Ovary (tissue), 9 donors: ENCODE results near the gene AFG3L2. TPM values are rescaled to one million over a fixed set of nuclear protein-coding genes. Genes with fewer than 3 reads are reported as not detected.

ENCODE experiments used
- DNase-seq, 5 donors: peaks; one replicate each; pipeline ENCODE4 v3.0.0-alpha.2; 2019 to 2020
- H3K27ac ChIP-seq, 2 donors: fragments of 200-600 bp; one replicate each; pipeline versions ENCODE4 v1.5.1 to v1.8.0; 2019 to 2022
- H3K27me3 ChIP-seq: fragments of 200-600 bp; one replicate; pipeline ENCODE4 v1.8.0; 2022
- H3K36me3 ChIP-seq: fragments of 200-600 bp; sonication (generic); one replicate; pipeline ENCODE4 v1.5.1; 2019
- H3K4me1 ChIP-seq: one replicate; pipeline ENCODE4 v1.8.1; 2013; ENCODE audit warnings: mild to moderate bottlenecking, moderate library complexity; ENCODE audit not compliant: insufficient read depth
- H3K4me3 ChIP-seq: fragments of 200-600 bp; sonication (generic); one replicate; pipeline ENCODE4 v1.5.1; 2017
- H3K9me3 ChIP-seq, 2 donors: fragments of 200-600 bp in 1 of 2; sonication (generic) in 1 of 2; one replicate each; pipeline versions ENCODE4 v1.5.1 to v1.8.1; 2013 to 2019; ENCODE audit warnings: mild to moderate bottlenecking in 1 of 2, moderate library complexity in 1 of 2
- EP300 ChIP-seq: sonication (generic); formaldehyde crosslinking; IDR thresholded peaks from one replicate; pipeline ENCODE4 v1.6.1; 2017; ENCODE audit warnings: antibody characterized with exemption
- POLR2A ChIP-seq: fragments of 450-650 bp; IDR thresholded peaks from one replicate; pipeline ENCODE4 v1.6.1; 2017; ENCODE audit warnings: antibody characterized with exemption, mild to moderate bottlenecking, moderate library complexity
- WGBS, 3 donors: extraction: QIAGEN DNeasy Blood & Tissue Kit in 1 of 3; methylation state at CpG; one replicate each; pipeline versions ENCODE4 v1.1.5 to v1.1.7; 2013 to 2017; 5-methylcytosine and 5-hydroxymethylcytosine counted together
- intact Hi-C, 4 donors: fragments of 100-400 bp; cut with DNase I; formaldehyde crosslinking; loops; one replicate each; pipeline versions ENCODE4 v1.11.0 to v1.15.1; 2022 to 2023
- polyA plus RNA-seq, 2 donors: library from polyadenylated mRNA; stranded (reverse); fragments of 200-250 nt in 1 of 2; fragments of 350-450 nt in 1 of 2; fragmentation: Illumina TruSeq in 1 of 2; extraction: RNeasy Lipid Tissue Mini Kit (QIAGEN cat#74804) in 1 of 2; gene quantifications; one replicate each; pipeline ENCODE4 v1.2.3, GENCODE V29; 2013 to 2014
- total RNA-seq, 7 donors: library from RNA; depleted of rRNA in 2 of 7; stranded (reverse); fragments of >200 nt in 2 of 7; fragmentation: NEBNext Ultra II Directional in 3 of 7; extraction: Animal tissue kit (Norgen Biotek cat#: 25700) in 3 of 7; gene quantifications; one replicate each; pipeline versions ENCODE4 v1.1.0 to v1.2.4, GENCODE V29; 2016 to 2023
- TF ChIP-seq, protein P1 (sequence below), 3 donors: fragments of 450-650 bp in 2 of 3; fragments of 200-600 bp in 1 of 3; IDR thresholded peaks; one replicate each; pipeline versions ENCODE4 v1.5.1 to v1.8.0; 2016 to 2022; ENCODE audit warnings: antibody characterized with exemption in 3 of 3, mild to moderate bottlenecking in 1 of 3
- donor health status: DM: no; HTN: no; CAD: no; lungs with moderate emphysema.
- donor health status: DM: no; HTN: no; CAD: no.
- donor health status: Bipolar disorder and iron deficiency.
- donor health status: DM: yes; HTN: yes; CAD: no.
- donor health status: DM: no; HTN: no; CAD: no.
- donor health status: DM: yes; HTN: yes; CAD: no.

Gene AFG3L2
- total and polyA plus RNA-seq, 9 donors = 28.3 to 42.5 (median 34.9) TPM

- WGBS, 3 donors = 82 to 89% (median 84%) methylated on average over 9 of the region's 9 CpGs
- TF ChIP-seq POLR2A (no peak), EP300 (no peak)
- TF ChIP-seq, protein P1, sequence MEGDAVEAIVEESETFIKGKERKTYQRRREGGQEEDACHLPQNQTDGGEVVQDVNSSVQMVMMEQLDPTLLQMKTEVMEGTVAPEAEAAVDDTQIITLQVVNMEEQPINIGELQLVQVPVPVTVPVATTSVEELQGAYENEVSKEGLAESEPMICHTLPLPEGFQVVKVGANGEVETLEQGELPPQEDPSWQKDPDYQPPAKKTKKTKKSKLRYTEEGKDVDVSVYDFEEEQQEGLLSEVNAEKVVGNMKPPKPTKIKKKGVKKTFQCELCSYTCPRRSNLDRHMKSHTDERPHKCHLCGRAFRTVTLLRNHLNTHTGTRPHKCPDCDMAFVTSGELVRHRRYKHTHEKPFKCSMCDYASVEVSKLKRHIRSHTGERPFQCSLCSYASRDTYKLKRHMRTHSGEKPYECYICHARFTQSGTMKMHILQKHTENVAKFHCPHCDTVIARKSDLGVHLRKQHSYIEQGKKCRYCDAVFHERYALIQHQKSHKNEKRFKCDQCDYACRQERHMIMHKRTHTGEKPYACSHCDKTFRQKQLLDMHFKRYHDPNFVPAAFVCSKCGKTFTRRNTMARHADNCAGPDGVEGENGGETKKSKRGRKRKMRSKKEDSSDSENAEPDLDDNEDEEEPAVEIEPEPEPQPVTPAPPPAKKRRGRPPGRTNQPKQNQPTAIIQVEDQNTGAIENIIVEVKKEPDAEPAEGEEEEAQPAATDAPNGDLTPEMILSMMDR (IDR thresholded peaks at IDR 0.05) = no peak
- intact Hi-C loops = no loop called here
- H3K27me3 ChIP-seq = no peaks in the 10 kb centered on the region
- no peak overlapping the region for H3K4me3 ChIP-seq
- H3K4me1 ChIP-seq = peaks cover 2% of the 10 kb centered on the region
- H3K36me3 ChIP-seq = no peaks in the 10 kb centered on the region
- no peak overlapping the region for H3K27ac ChIP-seq
- peak in 1 of 5 donors; percentile 23 for DNase-seq
- H3K9me3 ChIP-seq = no peaks in the 10 kb centered on the region
Measured at GRCh38 chr18:12401881-12402280, 24.9 kb upstream of the AFG3L2 start.

GRCh38 chr18:12399231-12399630, 22.2 kb upstream of the AFG3L2 start:
- Histone ChIP-seq H3K4me3 (no peak overlapping the region), H3K36me3 (no peaks in the 10 kb centered on the region), H3K4me1 (no peaks in the 10 kb centered on the region), H3K27me3 (no peaks in the 10 kb centered on the region), H3K9me3 (no peaks in the 10 kb centered on the region), H3K27ac (no peak overlapping the region)
- TF ChIP-seq EP300 (no peak), POLR2A (no peak)
- TF ChIP-seq, protein P1 (IDR thresholded peaks at IDR 0.05) = no peak
- peak in 1 of 5 donors; percentile 15 for DNase-seq
- intact Hi-C loops = loop anchor here in 1 of 4 donors (5.0 kb wide), 1 partner anchor 258 kb away; the partner anchor contains the start of gene SPIRE1
- WGBS, 3 donors = 96 to 98% (median 97%) methylated on average over 5 of the region's 5 CpGs

DNA sequence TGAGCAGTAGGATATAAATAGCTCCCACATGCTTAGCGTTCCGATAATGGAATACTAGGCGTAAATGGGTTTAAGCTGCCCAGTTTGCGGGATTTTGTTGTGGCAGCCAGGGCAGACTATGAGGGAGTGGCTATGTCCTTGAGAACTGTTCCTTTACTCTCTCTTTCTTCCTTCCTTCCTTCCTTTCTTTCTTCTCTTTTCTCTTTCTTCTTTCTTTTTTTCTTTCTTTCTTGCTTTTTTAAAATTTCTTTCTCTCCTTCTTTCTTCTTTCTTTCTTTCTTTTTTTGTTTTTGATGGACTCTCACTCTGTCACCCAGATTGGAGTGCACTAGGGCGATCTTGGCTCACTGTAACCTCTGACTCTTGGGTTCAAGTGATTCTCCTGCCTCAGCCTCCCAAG, 21.6 kb upstream of the AFG3L2 start:
- Histone ChIP-seq H3K9me3 (no peaks in the 10 kb centered on the region), H3K27ac (no peak overlapping the region), H3K27me3 (no peaks in the 10 kb centered on the region), H3K4me1 (no peaks in the 10 kb centered on the region), H3K4me3 (no peak overlapping the region), H3K36me3 (no peaks in the 10 kb centered on the region)
- intact Hi-C loops = loop anchor here in 1 of 4 donors (5.0 kb wide), 1 partner anchor 259 kb away; the partner anchor contains the start of gene SPIRE1
- DNase-seq = no peak
- WGBS, 3 donors = 24 to 37% (median 30%) methylated on average over 5 of the region's 5 CpGs
- no peak for TF ChIP-seq POLR2A
- TF ChIP-seq, protein P1 (IDR thresholded peaks at IDR 0.05) = no peak

- no peak overlapping the region for H3K4me3 ChIP-seq
- WGBS, 3 donors = 89 to 91% (median 89%) methylated on average over 6 of the region's 6 CpGs
- TF ChIP-seq POLR2A = no peak
- TF ChIP-seq EP300 = no peak
- TF ChIP-seq, protein P1 (IDR thresholded peaks at IDR 0.05) = no peak
- H3K4me1 ChIP-seq = no peaks in the 10 kb centered on the region
- intact Hi-C loops = loop anchor here in 1 of 4 donors (5.0 kb wide), 1 partner anchor 260 kb away; the partner anchor contains the start of gene SPIRE1
- peak in 1 of 5 donors; percentile 21 for DNase-seq
- no peaks in the 10 kb centered on the region for H3K36me3 ChIP-seq
- H3K27ac ChIP-seq = no peak overlapping the region
- no peaks in the 10 kb centered on the region for H3K27me3 ChIP-seq
- H3K9me3 ChIP-seq = no peaks in the 10 kb centered on the region
Measured at GRCh38 chr18:12397793-12398192, 20.8 kb upstream of the AFG3L2 start.
